Fibroblast of the aortic adventitia (primary cell): Measurements from ENCODE around the gene ARHGAP15. TPM values are rescaled to one million over a fixed set of nuclear protein-coding genes. Genes with fewer than 3 reads are reported as not detected.

Experiments
- DNase-seq: peaks from one replicate; pipeline ENCODE4 v3.0.0-alpha.2; 2010; ENCODE audit warnings: low read depth
- H3K4me3 ChIP-seq: 2 replicates; pipeline ENCODE4 v1.5.1; 2011; ENCODE audit warnings: low read depth, mild to moderate bottlenecking, control low read depth, low read length, moderate library complexity
- CTCF ChIP-seq: IDR thresholded peaks from 2 replicates; pipeline ENCODE4 v1.5.1; 2011; ENCODE audit warnings: mild to moderate bottlenecking, low read length, control low read depth, inconsistent platforms; ENCODE audit not compliant: insufficient read depth
- total RNA-seq: library from RNA; depleted of rRNA; stranded (reverse); fragments of >200 nt; gene quantifications from 2 replicates; pipeline ENCODE4 v1.2.3, GENCODE V29; 2012; ENCODE audit warnings: low replicate concordance

Gene ARHGAP15
- total RNA-seq, 1 donor = not detected

GRCh38 chr2:143716522-143716921 lies 587.3 kb downstream of the ARHGAP15 start:
- H3K4me3 ChIP-seq = no peak overlapping the region
- DNase-seq = peak; percentile 43
- TF ChIP-seq CTCF = no peak

GRCh38 chr2:143717053-143717452 lies 587.8 kb downstream of the ARHGAP15 start:
- peak; percentile 6 for DNase-seq

DNA sequence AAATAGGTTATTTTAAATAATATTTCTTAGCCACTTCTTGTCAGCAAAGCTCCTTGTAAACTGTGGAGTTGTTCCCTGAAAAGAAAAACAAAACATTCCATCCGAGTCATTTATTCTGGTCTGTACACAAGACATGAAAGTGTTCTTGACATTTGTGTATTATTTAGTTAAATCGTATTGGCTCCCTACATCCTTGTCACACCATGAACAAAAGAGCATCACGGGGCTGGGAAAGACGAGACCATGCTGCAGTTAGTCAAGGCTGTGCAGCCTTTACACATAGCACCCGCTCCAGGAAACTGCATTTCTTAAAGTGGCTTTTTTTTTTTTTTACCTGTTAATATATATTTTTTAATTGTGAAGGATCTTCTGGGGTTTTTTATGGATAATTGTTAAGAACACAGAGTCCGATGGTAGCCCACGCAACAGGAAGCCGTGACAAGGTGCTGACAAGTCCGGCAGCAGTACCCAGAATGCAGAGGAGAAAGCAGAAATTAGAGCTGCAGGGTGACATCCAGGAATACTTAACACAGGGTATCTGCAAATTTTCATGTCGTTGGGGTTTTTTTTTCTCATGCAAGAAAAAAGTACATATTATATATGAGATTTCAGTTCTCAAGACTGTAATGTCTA lies 588.4 kb downstream of the ARHGAP15 start:
- TF ChIP-seq CTCF = no peak
- DNase-seq = no peak
- H3K4me3 ChIP-seq = no peak overlapping the region

More at GRCh38 chr2:143717053-143717452, 587.8 kb downstream of the ARHGAP15 start:
- H3K4me3 ChIP-seq = no peak overlapping the region
- no peak for TF ChIP-seq CTCF

DNA sequence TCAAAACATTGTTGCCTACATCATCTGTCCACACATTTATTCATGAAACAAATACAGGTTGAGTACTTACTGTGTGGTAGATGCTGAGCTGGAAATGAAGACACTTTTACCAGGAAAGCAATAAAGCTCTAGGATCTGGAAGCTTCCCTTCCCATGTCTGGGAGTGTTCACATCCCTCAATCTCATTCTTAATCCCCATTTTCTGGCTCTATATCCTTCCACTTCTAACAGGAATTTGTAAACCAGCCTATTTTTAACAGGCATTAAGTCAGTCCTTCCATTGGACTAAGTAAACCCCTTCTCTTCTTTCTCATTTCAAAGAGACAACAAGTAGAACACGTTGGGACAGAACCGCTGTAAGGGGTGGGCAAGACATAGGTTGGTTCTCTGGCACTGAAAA lies 589.5 kb downstream of the ARHGAP15 start:
- no peak for TF ChIP-seq CTCF
- no peak for DNase-seq
- H3K4me3 ChIP-seq = no peak overlapping the region

DNA sequence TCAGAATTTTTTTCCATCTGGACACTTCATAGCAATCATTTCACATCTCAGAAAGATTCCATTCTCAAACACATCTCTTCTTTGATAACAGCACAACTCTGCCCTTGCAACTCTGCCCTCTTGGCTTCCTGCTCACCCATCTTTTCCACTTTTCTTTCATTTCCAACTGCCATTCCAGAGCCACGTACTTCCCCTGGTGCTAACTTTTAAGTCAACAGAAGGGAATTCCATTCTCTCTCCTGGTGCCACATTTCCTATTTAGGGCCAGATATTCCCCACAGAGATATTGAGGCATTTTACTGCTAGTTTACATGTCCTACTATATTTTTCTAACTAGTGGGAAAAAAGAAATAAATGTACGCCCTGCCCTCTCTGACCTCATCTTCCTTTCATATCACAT lies 590.2 kb downstream of the ARHGAP15 start:
- H3K4me3 ChIP-seq = no peak overlapping the region
- no peak for DNase-seq
- no peak for TF ChIP-seq CTCF

- TF ChIP-seq CTCF = no peak
- no peak overlapping the region for H3K4me3 ChIP-seq
- DNase-seq = no peak
Measured at GRCh38 chr2:143720095-143720664, 591.0 kb downstream of the ARHGAP15 start.
